Breast epithelium (tissue), 4 donors: ENCODE data around the gene IRGQ. TPM values are rescaled to one million over a fixed set of nuclear protein-coding genes. Genes with fewer than 3 reads are reported as not detected.

Source experiments
- DNase-seq, 2 donors: peaks; one replicate each; pipeline ENCODE4 v3.0.0-alpha.2; 2019; ENCODE audit warnings: low spot score in 2 of 2
- H3K27ac ChIP-seq, 2 donors: fragments of 200-600 bp; sonication (generic) in 1 of 2; one replicate each; pipeline ENCODE4 v1.5.1; 2016 to 2019; ENCODE audit warnings: mild to moderate bottlenecking in 1 of 2
- H3K27me3 ChIP-seq, 2 donors: fragments of 200-600 bp; sonication (generic) in 1 of 2; one replicate each; pipeline versions ENCODE4 v1.5.1 to v1.6.0; 2017 to 2019; ENCODE audit warnings: control low read depth in 1 of 2, mild to moderate bottlenecking in 1 of 2
- H3K36me3 ChIP-seq: fragments of 200-600 bp; one replicate; pipeline ENCODE4 v1.5.1; 2019
- H3K4me1 ChIP-seq, 2 donors: fragments of 200-600 bp; sonication (generic); one replicate each; pipeline ENCODE4 v1.5.1; 2016 to 2019; ENCODE audit warnings: control low read depth in 1 of 2
- H3K4me3 ChIP-seq, 3 donors: fragments of 200-600 bp; sonication (generic); 1 replicate in 2 of 3; 2 replicates in 1 of 3; pipeline ENCODE4 v1.5.1; 2016 to 2019; ENCODE audit warnings: mild to moderate bottlenecking in 3 of 3, moderate library complexity in 2 of 3
- H3K9me3 ChIP-seq, 2 donors: fragments of 200-600 bp; sonication (generic) in 1 of 2; one replicate each; pipeline ENCODE4 v1.5.1; 2016 to 2019; ENCODE audit warnings: control low read depth in 1 of 2
- CTCF ChIP-seq, 3 donors: fragments of 450-650 bp; IDR thresholded peaks; one replicate each; pipeline ENCODE4 v1.5.1; 2016 to 2017; ENCODE audit warnings: antibody characterized with exemption in 3 of 3, mild to moderate bottlenecking in 3 of 3, moderate library complexity in 3 of 3
- POLR2A ChIP-seq: fragments of 450-650 bp; IDR thresholded peaks from one replicate; pipeline ENCODE4 v1.6.1; 2016; ENCODE audit warnings: antibody characterized with exemption, mild to moderate bottlenecking, moderate library complexity
- POLR2AphosphoS5 ChIP-seq, 3 donors: sonication (generic); formaldehyde crosslinking; IDR thresholded peaks; one replicate each; pipeline ENCODE4 v1.6.1; 2017; ENCODE audit warnings: antibody characterized with exemption in 3 of 3
- intact Hi-C: fragments of 100-400 bp; cut with DNase I; formaldehyde crosslinking; loops from one replicate; pipeline ENCODE4 v1.15.1; 2023; ENCODE audit warnings: low total_unique reads
- total RNA-seq, 3 donors: library from RNA; depleted of rRNA; stranded (reverse); fragments of >200 nt; gene quantifications; one replicate each; pipeline ENCODE4 v1.1.0, GENCODE V29; 2016

Gene IRGQ
- total RNA-seq, 3 donors from 2014 or later: 14.9 to 17.4 (median 16.1) TPM

GRCh38 chr19:43563816-43564457 is 32.0 kb downstream of the IRGQ start:
- Histone ChIP-seq H3K27ac (no peak overlapping the region), H3K9me3 (no peaks in the 10 kb centered on the region), H3K4me1 (no peaks in the 10 kb centered on the region), H3K36me3 (no peaks in the 10 kb centered on the region), H3K27me3 (no peaks in the 10 kb centered on the region), H3K4me3 (no peak overlapping the region)
- DNase-seq: no peak
- TF ChIP-seq CTCF (IDR thresholded peaks at IDR 0.05) (no peak), POLR2A (no peak), POLR2AphosphoS5 (IDR thresholded peaks at IDR 0.05) (no peak)
- intact Hi-C loops: no loop called here

- no peaks in the 10 kb centered on the region for H3K36me3 ChIP-seq
- TF ChIP-seq POLR2A: no peak
- peak in 1 of 3 donors; percentile 28 for TF ChIP-seq POLR2AphosphoS5 (IDR thresholded peaks at IDR 0.05)
- peak overlapping the region in 1 of 2 donors; percentile 69 for H3K27ac ChIP-seq
- no peaks in the 10 kb centered on the region for H3K4me1 ChIP-seq
- DNase-seq: peak in 1 of 2 donors; percentile 50
- no peak overlapping the region for H3K4me3 ChIP-seq
- no peaks in the 10 kb centered on the region for H3K27me3 ChIP-seq
- intact Hi-C loops: no loop called here
- H3K9me3 ChIP-seq: no peaks in the 10 kb centered on the region
Measured at GRCh38 chr19:43562698-43563241, 33.2 kb downstream of the IRGQ start.

GRCh38 chr19:43562226-43562697 is 33.7 kb downstream of the IRGQ start:
- TF ChIP-seq POLR2A (no peak), POLR2AphosphoS5 (IDR thresholded peaks at IDR 0.05) (no peak), CTCF (IDR thresholded peaks at IDR 0.05) (no peak)
- Histone ChIP-seq H3K4me1 (no peaks in the 10 kb centered on the region), H3K9me3 (no peaks in the 10 kb centered on the region), H3K27ac (no peak overlapping the region), H3K27me3 (no peaks in the 10 kb centered on the region), H3K4me3 (no peak overlapping the region), H3K36me3 (no peaks in the 10 kb centered on the region)
- intact Hi-C loops: no loop called here
- DNase-seq: no peak

GRCh38 chr19:43561139-43561970 is 34.6 kb downstream of the IRGQ start:
- intact Hi-C loops: no loop called here
- no peak for DNase-seq
- no peak overlapping the region for H3K4me3 ChIP-seq
- H3K36me3 ChIP-seq: no peaks in the 10 kb centered on the region
- TF ChIP-seq CTCF (IDR thresholded peaks at IDR 0.05): no peak
- no peak for TF ChIP-seq POLR2AphosphoS5 (IDR thresholded peaks at IDR 0.05)
- no peak for TF ChIP-seq POLR2A
- no peaks in the 10 kb centered on the region for H3K9me3 ChIP-seq
- no peak overlapping the region for H3K27ac ChIP-seq
- no peaks in the 10 kb centered on the region for H3K27me3 ChIP-seq
- no peaks in the 10 kb centered on the region for H3K4me1 ChIP-seq

- Histone ChIP-seq H3K4me1 (no peaks in the 10 kb centered on the region), H3K27ac (no peak overlapping the region), H3K36me3 (no peaks in the 10 kb centered on the region), H3K4me3 (no peak overlapping the region), H3K27me3 (no peaks in the 10 kb centered on the region), H3K9me3 (no peaks in the 10 kb centered on the region)
- TF ChIP-seq CTCF (IDR thresholded peaks at IDR 0.05) (no peak), POLR2AphosphoS5 (IDR thresholded peaks at IDR 0.05) (no peak), POLR2A (no peak)
- intact Hi-C loops: no loop called here
- DNase-seq: no peak
Measured at GRCh38 chr19:43560687-43561086, 35.2 kb downstream of the IRGQ start.
